Measurements from ENCODE around the gene CCDC86. TPM values are rescaled to one million over a fixed set of nuclear protein-coding genes. Genes with fewer than 3 reads are reported as not detected.
"Not testable (repeated sequence)": the region's sequence is repeated elsewhere in the genome, so short reads cannot be mapped to it uniquely, and the experiment has no call there.

The CCDC86 gene
- total RNA-seq, 2 experiments from 2014 or later: 40.6 to 42.1 TPM

DNA sequence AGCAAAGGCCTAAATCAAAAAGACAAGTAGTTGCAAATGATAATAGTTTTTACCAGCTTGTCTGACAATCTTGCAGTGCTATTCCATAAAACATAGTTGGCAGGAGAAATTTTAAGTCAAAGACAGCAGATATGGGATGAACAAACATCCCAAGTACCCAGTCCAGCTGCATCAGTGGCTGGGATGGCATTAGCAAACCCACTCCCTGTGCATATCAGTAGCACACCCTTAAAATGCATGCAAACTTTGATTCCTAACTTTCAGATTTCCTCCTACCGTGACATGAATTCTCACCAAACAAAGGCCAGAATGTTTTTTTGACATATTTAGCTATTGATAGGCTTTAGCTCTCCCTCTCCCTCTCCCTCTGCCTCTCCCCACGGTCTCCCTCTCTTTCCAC is 27.8 kb upstream of the CCDC86 start:
- peaks cover 2% of the 10 kb centered on the region for H3K36me3 Mint-ChIP-seq
- intact Hi-C loops (cut with micrococcal nuclease): no loop called here
- H3K4me1 Mint-ChIP-seq (ENCODE audit: low read depth): no peaks in the 10 kb centered on the region
- no peak overlapping the region for H3K27ac Mint-ChIP-seq
- no peak overlapping the region for H3K4me3 Mint-ChIP-seq
- peaks cover 8% of the 10 kb centered on the region for H3K27me3 Mint-ChIP-seq
- POLR2A ChIA-PET: no interaction called here
- DNase-seq: no peak
- CTCF ChIA-PET: interaction anchor here (0.7 to 1.0 kb wide), 2 partner anchors 18 to 98 kb away, joined by 3 to 4 read pairs; no protein-coding TSS in a partner anchor
- H3K9me3 Mint-ChIP-seq: peaks cover 16% of the 10 kb centered on the region

DNA sequence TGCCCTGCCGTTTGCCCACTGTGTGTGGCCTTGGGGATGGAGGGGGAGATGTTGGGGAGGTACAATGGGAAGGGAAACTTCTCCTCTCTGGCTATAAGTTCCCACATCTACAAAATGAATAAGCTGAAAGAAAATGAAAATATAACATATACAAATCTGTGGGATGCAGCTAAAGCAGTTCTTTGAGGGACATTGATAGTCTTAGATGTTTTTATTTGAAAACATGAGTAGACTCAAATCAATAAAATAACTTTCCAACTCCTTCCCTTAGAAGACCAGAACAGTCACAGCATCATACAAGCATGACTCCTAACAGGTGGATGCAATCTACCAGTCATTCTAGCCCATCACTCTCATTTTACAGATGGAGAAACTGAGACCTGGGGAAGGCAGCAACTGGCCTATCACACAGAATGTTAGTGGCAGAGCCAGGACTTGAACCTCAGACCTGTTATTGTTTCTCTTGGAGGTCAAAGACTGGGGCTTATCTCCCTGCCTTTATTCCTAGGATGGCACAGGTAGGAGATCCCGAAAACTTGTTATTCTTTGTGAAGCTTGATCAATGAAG is 25.2 kb upstream of the CCDC86 start:
- Mint-ChIP-seq H3K9me3 (peaks cover 16% of the 10 kb centered on the region), H3K4me1 (ENCODE audit: low read depth) (no peaks in the 10 kb centered on the region)
- intact Hi-C loops (cut with micrococcal nuclease): no loop called here

GRCh38 chr11:60818057-60818456 is 23.9 kb upstream of the CCDC86 start:
- H3K27ac Mint-ChIP-seq: no peak overlapping the region
- intact Hi-C loops (cut with micrococcal nuclease): no loop called here
- POLR2A ChIA-PET: no interaction called here
- DNase-seq: no peak
- no peak overlapping the region for H3K4me3 Mint-ChIP-seq
- H3K27me3 Mint-ChIP-seq: no peaks in the 10 kb centered on the region
- no peaks in the 10 kb centered on the region for H3K4me1 Mint-ChIP-seq (ENCODE audit: low read depth)
- peaks cover 2% of the 10 kb centered on the region for H3K36me3 Mint-ChIP-seq
- H3K9me3 Mint-ChIP-seq: peaks cover 16% of the 10 kb centered on the region
- CTCF ChIA-PET: interaction anchor here (4.5 kb wide), 1 partner anchor 13 kb away, joined by 24 read pairs; no protein-coding TSS in a partner anchor

More for the DNA sequence above, 25.2 kb upstream of the CCDC86 start:
- Mint-ChIP-seq H3K27me3 (peaks cover 3% of the 10 kb centered on the region), H3K4me3 (no peak overlapping the region), H3K27ac (no peak overlapping the region), H3K36me3 (peaks cover 2% of the 10 kb centered on the region)
- POLR2A ChIA-PET: no interaction called here
- no peak for DNase-seq
- CTCF ChIA-PET: no interaction called here

GRCh38 chr11:60821827-60822599 is 19.9 kb upstream of the CCDC86 start:
- Mint-ChIP-seq H3K9me3 (peaks cover 7% of the 10 kb centered on the region), H3K4me3 (no peak overlapping the region), H3K27me3 (no peaks in the 10 kb centered on the region), H3K36me3 (no peaks in the 10 kb centered on the region), H3K27ac (no peak overlapping the region), H3K4me1 (ENCODE audit: low read depth) (no peaks in the 10 kb centered on the region)
- DNase-seq: no peak
- ChIA-PET CTCF (interaction anchor here (0.9 to 4.5 kb wide), 4 partner anchors 9 to 77 kb away, joined by 3 to 24 read pairs (median 4); no protein-coding TSS in a partner anchor), POLR2A (no interaction called here)
- intact Hi-C loops (cut with micrococcal nuclease): no loop called here

DNA sequence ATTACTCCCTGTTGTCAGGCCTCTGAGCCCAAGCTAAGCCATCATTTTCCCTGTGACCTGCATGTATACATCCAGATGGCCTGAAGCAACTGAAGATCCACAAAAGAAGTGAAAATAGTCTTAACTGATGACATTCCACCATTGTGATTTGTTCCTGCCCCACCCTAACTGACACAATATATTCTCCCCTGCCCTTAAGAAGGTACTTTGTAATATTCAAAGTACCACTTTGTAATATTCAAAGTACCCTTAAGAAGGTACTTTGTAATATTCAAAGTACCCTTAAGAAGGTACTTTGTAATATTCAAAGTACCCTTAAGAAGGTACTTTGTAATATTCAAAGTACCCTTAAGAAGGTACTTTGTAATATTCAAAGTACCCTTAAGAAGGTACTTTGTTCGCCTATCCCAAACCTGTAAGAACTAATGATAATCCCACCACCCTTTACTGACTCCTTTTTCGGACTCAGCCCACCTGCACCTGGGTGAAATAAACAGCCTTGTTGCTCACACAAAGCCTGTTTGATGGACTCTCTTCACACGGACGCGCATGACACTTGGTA is 18.1 kb upstream of the CCDC86 start:
- H3K27me3 Mint-ChIP-seq; H3K9me3 Mint-ChIP-seq; CTCF ChIA-PET; intact Hi-C loops (cut with micrococcal nuclease); DNase-seq; POLR2A ChIA-PET; H3K27ac Mint-ChIP-seq; H3K4me3 Mint-ChIP-seq; H3K36me3 Mint-ChIP-seq; H3K4me1 Mint-ChIP-seq (ENCODE audit: low read depth): not testable (repeated sequence)

DNA sequence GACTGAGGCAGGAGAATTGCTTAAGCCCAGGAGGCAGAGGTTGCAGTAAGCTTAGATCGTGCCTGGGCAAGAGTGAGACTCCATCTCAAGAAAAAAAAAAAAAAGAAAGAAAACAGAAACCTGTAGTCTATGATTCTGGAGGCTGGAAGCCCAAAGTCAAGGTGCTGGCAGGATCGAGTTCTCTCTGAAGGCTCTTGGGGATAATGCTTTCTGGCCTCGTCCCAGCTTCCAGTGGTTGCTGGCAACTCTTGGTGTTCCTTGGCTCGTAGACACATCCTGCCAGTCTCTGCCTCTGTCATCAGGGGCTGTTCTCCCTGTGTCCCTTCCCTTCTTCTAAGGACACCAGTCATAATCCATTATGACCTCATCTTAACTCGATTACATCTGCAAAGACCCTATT is 16.8 kb upstream of the CCDC86 start:
- intact Hi-C loops (cut with micrococcal nuclease): no loop called here
- no peak overlapping the region for H3K4me3 Mint-ChIP-seq
- POLR2A ChIA-PET: no interaction called here
- peaks cover 2% of the 10 kb centered on the region for H3K27me3 Mint-ChIP-seq
- DNase-seq: no peak
- no peak overlapping the region for H3K27ac Mint-ChIP-seq
- H3K36me3 Mint-ChIP-seq: no peaks in the 10 kb centered on the region
- no peaks in the 10 kb centered on the region for H3K9me3 Mint-ChIP-seq
- no peaks in the 10 kb centered on the region for H3K4me1 Mint-ChIP-seq (ENCODE audit: low read depth)
- CTCF ChIA-PET: no interaction called here

DNA sequence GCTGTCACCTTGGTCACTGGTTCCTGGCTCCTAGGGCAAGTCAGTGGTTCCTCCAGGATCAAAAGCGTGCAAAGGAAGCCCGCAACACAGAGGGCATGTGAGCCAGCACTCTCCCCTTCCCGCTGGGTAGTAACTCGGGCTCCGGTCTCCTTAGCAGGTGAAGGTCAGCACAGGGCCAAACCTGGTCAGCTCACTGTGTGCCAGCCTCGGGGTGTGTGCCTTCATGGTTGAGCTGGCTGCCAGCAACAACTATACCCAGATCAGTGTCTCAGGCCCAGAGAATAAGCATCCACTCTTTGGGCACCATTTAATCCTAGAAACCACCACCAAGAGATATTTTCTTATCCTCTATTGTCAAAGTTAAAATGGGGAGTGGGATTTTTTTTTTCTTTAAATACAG is 16.1 kb upstream of the CCDC86 start:
- ChIA-PET POLR2A (no interaction called here), CTCF (no interaction called here)
- intact Hi-C loops (cut with micrococcal nuclease): no loop called here
- peaks cover 2% of the 10 kb centered on the region for H3K27me3 Mint-ChIP-seq
- H3K27ac Mint-ChIP-seq: no peak overlapping the region
- no peak overlapping the region for H3K4me3 Mint-ChIP-seq
- H3K36me3 Mint-ChIP-seq: no peaks in the 10 kb centered on the region
- no peaks in the 10 kb centered on the region for H3K9me3 Mint-ChIP-seq
- DNase-seq: no peak
- no peaks in the 10 kb centered on the region for H3K4me1 Mint-ChIP-seq (ENCODE audit: low read depth)

- Mint-ChIP-seq H3K4me3 (no peak overlapping the region), H3K4me1 (ENCODE audit: low read depth) (peaks cover 10% of the 10 kb centered on the region), H3K36me3 (no peaks in the 10 kb centered on the region), H3K27me3 (peaks cover 13% of the 10 kb centered on the region), H3K27ac (no peak overlapping the region), H3K9me3 (no peaks in the 10 kb centered on the region)
- intact Hi-C loops (cut with micrococcal nuclease): loop anchor here (1.0 to 2.0 kb wide), 4 partner anchors 56 to 357 kb away; no protein-coding TSS in a partner anchor
- POLR2A ChIA-PET: no interaction called here
- CTCF ChIA-PET: interaction anchor here (0.6 to 5.1 kb wide), 45 partner anchors 10 to 617 kb away, joined by 3 to 117 read pairs (median 4); partner anchors contain the start of genes CCDC86, CD6, PRPF19 and PTGDR2
- DNase-seq: no peak
Measured at GRCh38 chr11:60830478-60831142, 11.3 kb upstream of the CCDC86 start.

DNA sequence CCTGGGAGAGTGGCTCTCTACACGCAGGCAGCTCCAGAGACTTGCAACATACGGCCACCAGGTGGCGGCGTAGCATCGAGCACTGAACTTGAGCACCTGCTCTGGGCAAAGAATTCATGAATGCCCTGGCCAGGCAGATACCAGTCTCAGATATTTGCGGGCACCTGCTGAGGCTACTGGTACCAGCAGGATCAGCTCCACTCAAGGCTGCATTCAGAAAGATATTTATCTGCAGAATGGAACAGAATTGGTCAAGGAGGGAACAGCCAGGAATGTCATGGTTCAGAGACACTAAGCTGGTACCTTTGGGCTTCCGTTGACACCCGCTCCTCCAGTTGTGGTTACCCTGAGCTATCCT is 10.8 kb upstream of the CCDC86 start:
- ChIA-PET CTCF (interaction anchor here (0.6 to 5.1 kb wide), 51 partner anchors 11 to 616 kb away, joined by 3 to 117 read pairs (median 4); partner anchors contain the start of genes CCDC86, CD6, PRPF19 and PTGDR2), POLR2A (no interaction called here)
- H3K4me1 Mint-ChIP-seq (ENCODE audit: low read depth): peaks cover 10% of the 10 kb centered on the region
- peaks cover 13% of the 10 kb centered on the region for H3K27me3 Mint-ChIP-seq
- no peak overlapping the region for H3K27ac Mint-ChIP-seq
- H3K36me3 Mint-ChIP-seq: no peaks in the 10 kb centered on the region
- no peaks in the 10 kb centered on the region for H3K9me3 Mint-ChIP-seq
- no peak overlapping the region for H3K4me3 Mint-ChIP-seq
- intact Hi-C loops (cut with micrococcal nuclease): loop anchor here (1.0 to 2.0 kb wide), 4 partner anchors 56 to 356 kb away; no protein-coding TSS in a partner anchor
- peak; percentile 87 for DNase-seq

DNA sequence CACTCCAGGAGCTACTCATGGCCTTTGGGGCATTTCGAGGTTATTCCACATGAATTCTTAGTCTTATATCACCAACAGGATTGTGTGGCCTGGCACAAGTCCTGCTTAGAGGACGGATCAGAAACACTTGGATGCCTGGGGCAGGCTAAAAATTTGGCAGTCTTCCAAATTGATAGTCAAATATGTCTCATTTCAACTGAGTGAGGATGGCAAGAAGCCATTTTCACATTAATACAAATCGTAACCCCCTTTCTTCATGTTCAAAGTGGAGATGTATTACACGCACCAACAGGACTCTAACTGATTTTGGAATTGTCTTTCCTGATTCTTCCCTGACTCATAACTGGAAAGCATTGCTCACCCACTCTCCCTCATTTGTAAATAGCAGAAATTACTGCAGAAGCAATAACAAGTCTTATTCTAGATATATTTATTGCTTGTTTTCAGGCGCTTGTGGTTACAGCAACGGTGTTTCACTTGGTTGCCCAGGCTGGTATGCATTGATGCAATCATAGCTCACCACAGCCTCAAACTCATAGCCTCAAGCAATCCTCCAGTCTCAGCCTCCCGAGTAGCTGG is 10.3 kb upstream of the CCDC86 start:
- ChIA-PET CTCF (interaction anchor here (0.6 to 5.1 kb wide), 47 partner anchors 11 to 616 kb away, joined by 3 to 117 read pairs (median 4); partner anchors contain the start of genes CCDC86, CD6, PRPF19 and PTGDR2), POLR2A (no interaction called here)
- Mint-ChIP-seq H3K9me3 (no peaks in the 10 kb centered on the region), H3K27me3 (peaks cover 13% of the 10 kb centered on the region), H3K4me1 (ENCODE audit: low read depth) (peaks cover 10% of the 10 kb centered on the region), H3K36me3 (no peaks in the 10 kb centered on the region), H3K27ac (no peak overlapping the region), H3K4me3 (no peak overlapping the region)
- intact Hi-C loops (cut with micrococcal nuclease): loop anchor here (1.0 to 2.0 kb wide), 4 partner anchors 56 to 356 kb away; no protein-coding TSS in a partner anchor
- DNase-seq: no peak

DNA sequence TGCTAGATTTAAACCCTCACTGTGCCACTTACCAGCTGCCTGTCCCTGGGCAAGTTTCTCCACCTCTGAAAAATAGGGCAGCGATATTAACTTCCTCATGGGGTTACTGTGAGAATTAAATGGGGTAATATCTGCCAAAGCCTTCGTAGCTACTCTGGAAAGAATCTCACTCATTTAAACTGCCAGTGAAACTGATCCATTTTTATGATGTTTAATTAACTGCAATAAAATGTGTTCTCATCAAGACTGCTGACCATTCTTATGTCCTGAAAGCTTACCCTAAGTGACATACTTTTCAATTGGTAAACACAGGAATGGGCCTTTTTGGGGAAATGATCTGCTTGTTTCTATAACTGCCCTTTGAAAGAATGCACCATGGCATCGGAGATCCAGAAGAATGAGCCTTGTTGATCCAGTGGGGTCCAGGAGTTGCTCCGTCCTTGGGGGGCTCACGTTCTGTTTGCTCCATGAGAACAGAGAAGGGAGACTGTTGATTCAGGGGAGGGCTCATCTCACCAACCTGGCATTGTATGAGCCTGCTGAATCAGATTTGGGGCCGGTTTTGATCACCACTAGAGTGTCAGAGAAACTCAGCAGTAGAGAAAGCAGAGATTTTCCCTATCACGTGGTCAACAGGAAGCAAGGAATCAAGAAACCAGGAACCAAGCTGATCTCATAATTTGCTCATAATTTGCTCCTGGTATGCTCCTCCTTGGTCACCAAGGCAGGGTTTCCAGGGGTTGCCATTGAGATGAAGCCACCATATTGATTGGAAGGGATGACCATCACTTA is 7.0 kb upstream of the CCDC86 start:
- H3K9me3 Mint-ChIP-seq: no peaks in the 10 kb centered on the region
- intact Hi-C loops (cut with micrococcal nuclease): no loop called here
- ChIA-PET POLR2A (no interaction called here), CTCF (interaction anchor here (0.6 to 1.5 kb wide), 3 partner anchors 53 to 64 kb away, joined by 4 to 7 read pairs (median 5); no protein-coding TSS in a partner anchor)
- H3K27ac Mint-ChIP-seq: no peak overlapping the region
- H3K4me3 Mint-ChIP-seq: no peak overlapping the region
- H3K4me1 Mint-ChIP-seq (ENCODE audit: low read depth): peaks cover 10% of the 10 kb centered on the region
- no peaks in the 10 kb centered on the region for H3K36me3 Mint-ChIP-seq
- H3K27me3 Mint-ChIP-seq: peaks cover 10% of the 10 kb centered on the region
- no peak for DNase-seq
